PC-9 (cell line): ENCODE results near the gene ELOVL7. TPM values are rescaled to one million over a fixed set of nuclear protein-coding genes. Genes with fewer than 3 reads are reported as not detected.

Experiments
- BruUV-seq: library from RNA; stranded (reverse); fragments of 400-500 nt; replicated peaks from 2 replicates; lab custom pipeline; 2021; lab: Mats Ljungman, UMichigan
- CTCF ChIA-PET: fragments of 300-600 bp; sonication (Branson Sonifier 250); formaldehyde crosslinking; loops from one replicate; lab custom pipeline; 2022; ENCODE audit warnings: antibody characterized with exemption; lab: Charles Lee
- POLR2A ChIA-PET: fragments of 300-600 bp; sonication (Branson Sonifier 250); formaldehyde crosslinking; loops from one replicate; lab custom pipeline; 2022; ENCODE audit warnings: antibody characterized with exemption; ENCODE audit not compliant: unreplicated experiment; lab: Charles Lee
- DNase-seq, 2 experiments: peaks; one replicate each; pipeline versions ENCODE4 v3.0.0 to v3.0.0-alpha.2; 2015 to 2022; ENCODE audit warnings: mixed read lengths in 1 of 2
- H2AFZ ChIP-seq: fragments of 200-600 bp; sonication (generic); 2 replicates; pipeline ENCODE4 v1.8.1; 2017; ENCODE audit warnings: antibody characterized with exemption
- H3F3A ChIP-seq: fragments of 200-600 bp; sonication (generic); 2 replicates; pipeline ENCODE4 v1.8.1; 2017; ENCODE audit warnings: antibody characterized with exemption, mild to moderate bottlenecking, low read depth; ENCODE audit not compliant: insufficient read depth
- H3K27ac ChIP-seq: fragments of 200-600 bp; sonication (generic); 2 replicates; pipeline ENCODE4 v1.6.1; 2016; ENCODE audit warnings: mixed run types
- H3K27me3 ChIP-seq: fragments of 200-600 bp; sonication (generic); 2 replicates; pipeline ENCODE4 v1.6.1; 2016; ENCODE audit warnings: low read depth, mixed run types; ENCODE audit not compliant: insufficient read depth
- H3K36me3 ChIP-seq: fragments of 200-600 bp; sonication (generic); 2 replicates; pipeline ENCODE4 v1.6.1; 2016; ENCODE audit warnings: low read depth, mixed run types
- H3K4me1 ChIP-seq: fragments of 200-600 bp; sonication (generic); replicated peaks from 2 replicates; pipeline ENCODE4 v1.6.1; 2016; ENCODE audit warnings: mixed run types; ENCODE audit not compliant: insufficient read depth
- H3K4me2 ChIP-seq: fragments of 200-600 bp; sonication (generic); 2 replicates; pipeline ENCODE4 v1.6.1; 2017; ENCODE audit warnings: mixed run types
- H3K4me3 ChIP-seq: fragments of 200-600 bp; sonication (generic); 2 replicates; pipeline ENCODE4 v1.6.1; 2016; ENCODE audit warnings: mixed run types
- H3K79me2 ChIP-seq: fragments of 200-600 bp; sonication (generic); 2 replicates; pipeline ENCODE4 v1.6.1; 2017; ENCODE audit warnings: low read depth, mixed run types
- H3K9me2 ChIP-seq: fragments of 200-600 bp; sonication (generic); 2 replicates; pipeline ENCODE4 v1.8.1; 2017; ENCODE audit warnings: mild to moderate bottlenecking; ENCODE audit not compliant: insufficient read depth
- H3K9me3 ChIP-seq: fragments of 200-600 bp; sonication (generic); 2 replicates; pipeline ENCODE4 v1.8.1; 2016; ENCODE audit warnings: low read depth; ENCODE audit not compliant: insufficient read depth
- H4K20me1 ChIP-seq: fragments of 200-600 bp; sonication (generic); 2 replicates; pipeline ENCODE4 v1.8.1; 2017; ENCODE audit not compliant: insufficient read depth
- CTCF ChIP-seq: fragments of 200-600 bp; sonication (generic); conservative IDR thresholded peaks from 2 replicates; pipeline ENCODE4 v1.6.1; 2017; ENCODE audit warnings: mixed run types, antibody characterized with exemption, mild to moderate bottlenecking, moderate library complexity
- EZH2 ChIP-seq: fragments of 200-600 bp; sonication (generic); IDR thresholded peaks from 2 replicates; pipeline ENCODE4 v1.8.0; 2017; ENCODE audit warnings: antibody characterized with exemption, low read depth
- intact Hi-C: fragments of 100-400 bp; cut with micrococcal nuclease; formaldehyde crosslinking; loops from one replicate; pipeline ENCODE4 v1.10.0; 2022; ENCODE audit not compliant: unreplicated experiment
- total RNA-seq: library from RNA; stranded (reverse); gene quantifications from 2 replicates; pipeline ENCODE4 v1.2.3, GENCODE V29; 2021

ELOVL7 gene
- total RNA-seq, 1 experiment from 2014 or later = 24.3 TPM

DNA sequence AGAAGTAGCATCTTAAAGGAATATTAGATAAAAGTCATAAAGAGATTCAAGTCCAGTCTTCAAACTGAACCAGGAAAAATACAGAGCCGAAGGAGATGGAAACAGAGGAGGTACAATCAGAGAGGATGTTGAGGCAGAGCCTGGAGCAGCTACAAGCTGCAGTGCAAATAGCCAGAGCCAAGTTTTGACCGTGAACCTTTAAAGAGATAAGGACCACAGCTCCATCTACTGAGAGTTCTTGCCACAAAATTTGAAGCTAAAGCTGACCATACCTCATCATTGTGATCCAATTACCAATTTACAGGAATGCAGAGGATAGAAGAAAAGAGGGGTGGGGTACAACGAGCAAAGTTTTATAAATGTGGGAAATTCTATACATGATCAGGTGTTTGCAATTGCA is 133.7 kb downstream of the ELOVL7 start:
- no peak overlapping the region for H3K27ac ChIP-seq
- no peaks in the 10 kb centered on the region for H3K27me3 ChIP-seq
- ChIA-PET POLR2A (no interaction called here), CTCF (interaction anchor here (0.7 kb wide), 1 partner anchor 61 kb away, joined by 4 read pairs; no protein-coding TSS in a partner anchor)
- no peaks in the 10 kb centered on the region for H3K4me1 ChIP-seq
- no peaks in the 10 kb centered on the region for H3K79me2 ChIP-seq
- H3K4me2 ChIP-seq = no peak overlapping the region
- H4K20me1 ChIP-seq = no peaks in the 10 kb centered on the region
- no peak overlapping the region for H2AFZ ChIP-seq
- H3F3A ChIP-seq = no peaks in the 10 kb centered on the region
- intact Hi-C loops = no loop called here
- H3K36me3 ChIP-seq = no peaks in the 10 kb centered on the region
- BruUV-seq = no TSS peak
- DNase-seq = no peak
- TF ChIP-seq EZH2 (no peak), CTCF (no peak)
- no peaks in the 10 kb centered on the region for H3K9me3 ChIP-seq
- H3K4me3 ChIP-seq = no peak overlapping the region
- H3K9me2 ChIP-seq = no peaks in the 10 kb centered on the region

DNA sequence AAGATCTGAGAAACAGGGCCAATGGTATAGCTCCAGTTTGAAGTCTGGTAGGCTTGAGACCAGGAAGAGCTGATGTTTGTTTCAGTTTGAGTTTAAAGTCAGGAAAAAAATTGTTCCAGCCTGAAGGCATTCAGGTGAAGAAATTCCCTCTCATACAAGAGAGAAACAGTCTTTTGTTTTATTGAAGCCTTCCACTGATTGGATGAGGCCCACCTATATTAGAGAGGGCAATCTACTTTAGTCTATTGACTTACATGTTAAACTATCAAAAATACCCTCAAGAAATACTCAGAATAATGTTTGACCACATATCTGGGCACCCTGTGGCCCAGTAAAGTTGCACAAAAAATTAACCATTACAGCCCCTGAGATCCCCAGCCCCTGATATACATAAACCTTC is 138.9 kb downstream of the ELOVL7 start:
- H3K9me3 ChIP-seq = no peaks in the 10 kb centered on the region
- TF ChIP-seq EZH2 (no peak), CTCF (no peak)
- H3K4me3 ChIP-seq = no peak overlapping the region
- ChIA-PET POLR2A (no interaction called here), CTCF (no interaction called here)
- no peaks in the 10 kb centered on the region for H3K79me2 ChIP-seq
- intact Hi-C loops = no loop called here
- H3K36me3 ChIP-seq = no peaks in the 10 kb centered on the region
- H3K27ac ChIP-seq = no peak overlapping the region
- no peaks in the 10 kb centered on the region for H3F3A ChIP-seq
- BruUV-seq = no TSS peak
- H4K20me1 ChIP-seq = no peaks in the 10 kb centered on the region
- H3K4me2 ChIP-seq = no peak overlapping the region
- H3K27me3 ChIP-seq = no peaks in the 10 kb centered on the region
- H2AFZ ChIP-seq = no peak overlapping the region
- DNase-seq = no peak
- H3K4me1 ChIP-seq = no peaks in the 10 kb centered on the region
- H3K9me2 ChIP-seq = no peaks in the 10 kb centered on the region

DNA sequence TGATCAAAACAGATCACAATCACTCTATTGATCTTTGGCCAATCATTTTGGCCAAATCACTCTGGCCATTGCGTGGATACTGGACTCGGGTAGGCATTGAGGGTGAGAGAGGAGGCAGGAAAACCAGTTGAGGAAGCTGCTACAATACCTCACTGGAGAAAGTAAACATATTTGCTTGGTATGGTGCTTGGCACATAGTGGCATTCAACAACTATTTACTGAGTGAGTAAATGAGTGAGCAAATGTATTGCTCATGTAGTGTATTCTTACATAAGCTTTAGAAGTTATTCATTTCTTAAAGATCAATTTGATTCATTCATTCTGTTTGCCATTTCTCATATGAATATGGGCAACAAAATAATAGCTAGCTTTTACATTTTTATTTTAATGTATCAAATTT is 140.1 kb downstream of the ELOVL7 start:
- POLR2A ChIA-PET = no interaction called here
- Histone ChIP-seq H3F3A (0 out of 2 replicates have a peak, but pooled peaks cover 3% of the 10 kb centered on the region), H3K27me3 (no peaks in the 10 kb centered on the region), H3K4me3 (no peak overlapping the region), H3K4me2 (no peak overlapping the region), H2AFZ (no peak overlapping the region), H3K9me3 (no peaks in the 10 kb centered on the region), H3K4me1 (0 out of 2 replicates have a peak, but pooled peaks cover under 1% of the 10 kb centered on the region), H3K9me2 (no peaks in the 10 kb centered on the region), H3K27ac (no peak overlapping the region), H3K36me3 (no peaks in the 10 kb centered on the region), H4K20me1 (no peaks in the 10 kb centered on the region), H3K79me2 (peaks cover under 1% of the 10 kb centered on the region; the same call in 1 of the 2 replicates)
- BruUV-seq = no TSS peak
- DNase-seq = no peak
- intact Hi-C loops = no loop called here
- no peak for TF ChIP-seq EZH2
- TF ChIP-seq CTCF = no peak
- CTCF ChIA-PET = no interaction called here

Other genes starting within 250 kb of the ELOVL7 start
- 25.6 and 29.2 TPM in 2 replicates for gene DEPDC1B, start 144.1 kb downstream of the ELOVL7 start, total RNA-seq
- gene ERCC8, start 100.8 kb upstream of the ELOVL7 start, total RNA-seq = 8.7 and 13.0 TPM in 2 replicates
- 20.7 and 42.7 TPM in 2 replicates for gene NDUFAF2, start 100.9 kb upstream of the ELOVL7 start, total RNA-seq